GM15510 (cell line): ENCODE measurements around the gene RACGAP1.

Experiments
- POLR2A ChIP-seq: IDR thresholded peaks from 3 replicates; pipeline ENCODE4 v1.6.1; 2011; ENCODE audit warnings: borderline replicate concordance; ENCODE audit not compliant: insufficient read length; ENCODE audit errors: extremely low read depth

Gene RACGAP1

DNA sequence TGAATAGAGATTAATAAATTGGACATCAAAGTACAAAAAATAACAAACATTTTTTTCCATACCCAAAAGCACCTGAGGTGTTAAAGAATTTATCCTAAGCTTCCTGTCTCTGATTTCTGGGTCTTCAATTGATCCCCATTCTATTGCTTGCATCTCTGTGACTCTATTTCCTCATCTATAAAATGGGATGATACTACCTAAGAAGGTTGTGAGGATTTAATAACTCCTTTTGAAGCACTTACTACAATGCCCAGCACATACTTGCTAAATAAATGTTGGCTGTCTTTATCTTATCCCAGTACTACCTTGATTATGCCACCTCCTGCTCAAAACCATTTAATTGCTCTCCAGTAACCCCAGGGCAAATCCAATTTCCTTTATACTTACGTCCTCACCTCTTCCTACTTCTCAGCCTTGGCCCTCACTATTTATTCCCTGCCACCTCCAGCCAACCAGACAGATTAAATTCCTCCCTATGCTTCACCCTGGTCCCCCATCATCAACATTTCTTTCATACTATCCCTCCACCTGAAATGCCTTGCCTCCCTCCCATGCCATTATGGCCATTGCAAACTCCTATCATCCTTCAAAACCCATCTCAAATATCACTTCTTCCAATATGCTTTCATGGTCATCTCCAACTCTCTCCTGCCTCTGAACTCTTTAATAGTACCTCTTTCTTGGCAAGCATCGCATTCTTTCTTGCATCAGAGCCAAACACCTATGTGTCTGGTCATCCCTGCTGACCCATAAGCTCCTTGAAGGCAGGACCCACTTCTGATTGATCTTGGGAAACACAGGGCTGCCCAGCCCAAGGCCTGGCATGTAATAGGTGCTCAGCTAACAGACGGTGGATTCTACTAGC lies 24.2 kb upstream of the RACGAP1 start:
- no peak for TF ChIP-seq POLR2A

GRCh38 chr12:50047693-50048250 lies 22.5 kb upstream of the RACGAP1 start:
- TF ChIP-seq POLR2A, result no peak

DNA sequence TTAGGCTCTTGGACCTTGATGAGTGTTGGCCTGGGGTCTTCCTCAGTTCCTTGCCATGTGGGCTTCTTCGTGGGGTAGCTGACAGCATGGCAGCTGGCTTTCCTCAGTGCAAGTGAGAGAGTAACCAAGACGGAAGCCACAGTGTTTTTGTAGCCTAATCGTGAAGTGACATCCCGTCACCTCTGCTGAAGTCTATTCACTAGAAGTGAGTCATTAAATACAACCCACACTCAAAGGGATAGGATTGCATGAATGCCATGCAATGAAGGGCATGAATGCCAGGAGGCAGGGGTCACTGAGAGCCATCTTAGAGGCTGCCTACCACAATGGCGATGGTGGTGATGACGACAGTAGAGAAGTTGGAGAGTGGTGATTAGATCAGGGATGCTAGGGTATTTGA lies 18.6 kb upstream of the RACGAP1 start:
- no peak for TF ChIP-seq POLR2A

GRCh38 chr12:50043308-50043707 lies 18.0 kb upstream of the RACGAP1 start:
- no peak for TF ChIP-seq POLR2A

- TF ChIP-seq POLR2A, result no peak
Measured at GRCh38 chr12:50042693-50043092, 17.4 kb upstream of the RACGAP1 start.

DNA sequence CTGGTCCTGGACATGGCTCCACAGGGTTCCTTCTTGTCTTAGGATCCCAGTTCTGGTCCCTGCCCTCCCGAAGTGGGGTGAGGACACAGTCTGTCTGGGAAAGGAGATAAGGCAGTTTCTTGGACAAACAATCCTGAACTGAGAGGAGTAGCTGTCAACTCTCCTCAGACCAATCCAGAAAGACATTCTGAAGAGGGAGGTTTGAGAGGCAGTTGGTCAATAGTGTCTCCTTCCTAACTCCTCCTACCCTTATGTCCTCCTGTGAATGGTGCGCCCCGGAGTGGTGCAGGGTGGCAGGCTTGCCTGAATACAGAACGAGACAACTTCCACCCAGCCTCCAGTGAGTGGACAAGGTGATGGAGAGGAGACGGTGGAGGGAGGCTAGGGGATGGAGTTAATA lies 16.7 kb upstream of the RACGAP1 start:
- TF ChIP-seq POLR2A, result no peak

DNA sequence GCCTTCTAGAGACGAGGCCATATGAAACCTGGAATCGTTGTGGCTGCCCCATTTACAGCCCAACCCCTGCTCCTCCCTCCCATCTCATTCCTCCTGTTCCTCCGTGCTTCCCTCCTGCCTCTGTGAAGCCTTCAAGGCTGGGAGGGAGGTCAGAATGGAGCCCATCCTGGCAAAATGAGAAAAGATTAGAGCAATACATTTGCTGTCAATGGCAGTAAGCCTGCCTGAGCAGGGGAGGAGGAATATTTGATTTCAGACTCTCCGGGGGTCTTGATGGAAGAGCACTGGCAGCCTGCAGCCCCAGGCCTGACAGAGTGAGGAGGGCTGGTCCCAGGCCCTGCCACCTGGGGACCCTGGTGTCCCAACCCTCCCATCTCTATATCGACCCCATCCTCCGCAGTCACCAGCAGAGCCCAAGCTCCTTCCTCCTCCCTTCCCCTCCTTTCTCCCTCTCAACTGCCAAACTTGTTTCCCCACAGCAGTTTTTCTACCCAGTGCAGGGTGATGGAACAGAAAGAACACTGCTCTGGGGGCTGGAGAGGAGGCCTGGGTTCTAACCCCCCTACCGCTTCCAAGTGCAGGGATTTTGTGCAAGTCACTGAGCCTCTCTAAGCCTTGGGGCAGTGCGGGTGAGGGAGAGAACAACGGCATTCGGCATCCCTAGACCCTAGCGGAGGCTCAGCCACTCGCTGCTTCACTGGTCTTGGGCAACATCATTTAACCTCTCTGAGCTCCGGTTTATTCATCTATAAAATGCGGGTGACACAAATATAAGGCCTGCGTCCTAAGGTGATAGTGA lies 16.0 kb upstream of the RACGAP1 start:
- no peak for TF ChIP-seq POLR2A

DNA sequence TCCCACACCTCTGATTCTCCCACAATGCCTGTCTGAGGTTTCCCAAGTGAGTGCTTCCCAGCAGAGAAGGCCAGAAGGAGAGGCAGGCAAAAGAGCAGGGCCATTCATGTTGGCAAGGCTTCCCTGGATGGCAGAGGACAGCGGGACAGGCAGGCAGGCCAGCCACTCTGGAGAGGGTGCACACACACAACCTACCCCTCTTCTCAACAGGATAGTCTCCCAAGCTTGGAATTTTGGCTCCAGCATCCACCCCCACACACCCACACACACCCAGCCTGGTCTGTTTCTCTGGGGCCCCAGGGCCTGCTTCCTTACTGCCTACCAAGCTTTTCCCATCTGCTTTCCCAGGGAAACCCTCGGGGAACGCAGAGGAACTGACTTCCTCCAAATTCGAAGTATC lies 15.4 kb upstream of the RACGAP1 start:
- no peak for TF ChIP-seq POLR2A

DNA sequence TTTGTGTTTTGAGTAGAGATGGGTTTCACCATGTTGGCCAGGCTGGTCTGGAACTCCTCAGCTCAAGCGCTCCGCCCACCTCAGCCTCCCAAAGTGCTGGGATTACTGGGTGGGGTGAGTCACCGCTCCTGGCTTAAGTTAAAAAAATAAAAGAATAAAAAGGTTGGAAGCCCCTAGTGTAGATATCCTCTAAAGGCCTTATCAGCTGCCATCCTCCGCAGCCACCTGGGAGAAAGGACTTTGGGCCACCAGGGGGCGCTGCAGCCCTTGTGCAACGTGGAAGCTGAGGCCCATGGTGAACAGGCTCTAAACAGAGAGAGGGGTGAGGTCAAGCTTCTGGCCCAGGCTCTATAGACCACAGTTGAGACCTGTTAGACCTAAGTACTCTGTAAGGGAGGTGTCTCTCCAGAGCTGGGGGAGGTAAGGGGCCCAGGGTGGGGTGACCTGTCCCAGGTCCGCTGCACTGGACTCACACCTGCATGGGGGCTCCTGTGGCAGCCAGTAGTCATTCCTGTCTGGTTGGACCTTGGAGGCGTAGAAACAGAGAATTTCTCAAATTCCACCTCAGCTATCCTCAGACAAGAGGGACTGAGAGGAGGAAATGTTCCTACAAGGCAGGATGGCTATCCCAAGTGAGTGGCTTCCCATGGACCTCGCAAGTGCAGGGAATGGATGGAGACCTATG lies 14.0 kb upstream of the RACGAP1 start:
- no peak for TF ChIP-seq POLR2A

DNA sequence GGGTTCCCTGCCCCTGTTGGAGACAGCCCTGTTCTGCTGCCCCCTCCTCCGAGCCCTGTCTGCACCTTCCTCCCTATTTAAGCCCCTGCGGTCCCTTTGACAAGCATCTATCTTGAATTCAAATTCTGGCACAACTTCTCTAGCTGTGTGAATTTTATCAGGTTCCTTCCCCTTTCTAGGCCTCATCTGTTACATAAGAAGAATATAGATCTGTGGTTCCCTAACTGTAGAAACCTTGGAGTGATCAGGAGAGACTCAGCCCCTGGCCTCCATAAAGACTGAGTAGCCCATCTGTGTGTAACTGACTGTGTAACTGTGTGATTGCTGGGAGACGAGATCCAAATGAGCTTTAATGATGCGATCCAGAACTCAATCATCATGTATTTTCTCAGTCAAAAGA lies 13.0 kb upstream of the RACGAP1 start:
- TF ChIP-seq POLR2A, result no peak

- no peak for TF ChIP-seq POLR2A
Measured at GRCh38 chr12:50032854-50033581, 7.7 kb upstream of the RACGAP1 start.

GRCh38 chr12:50032515-50032853 lies 7.2 kb upstream of the RACGAP1 start:
- TF ChIP-seq POLR2A, result no peak

GRCh38 chr12:50026691-50027090 lies 1.4 kb upstream of the RACGAP1 start:
- TF ChIP-seq POLR2A, result no peak

GRCh38 chr12:50024805-50025186 lies 498 bp downstream of the RACGAP1 start:
- no peak for TF ChIP-seq POLR2A
